NCI-H1436 treated with DMSO at 0.1 percent for 48 hours (cell line): ENCODE measurements around the gene PLIN1.

Experiments used
- DNase-seq: peaks from one replicate; lab custom pipeline; 2025; lab: John Stamatoyannopoulos, UW

Gene PLIN1

GRCh38 chr15:89627256-89627970, 51.8 kb downstream of the PLIN1 start:
- DNase-seq: no peak

- DNase-seq: no peak
These were observed 53.5 kb downstream of the PLIN1 start for GRCh38 chr15:89625716-89626115.

DNA sequence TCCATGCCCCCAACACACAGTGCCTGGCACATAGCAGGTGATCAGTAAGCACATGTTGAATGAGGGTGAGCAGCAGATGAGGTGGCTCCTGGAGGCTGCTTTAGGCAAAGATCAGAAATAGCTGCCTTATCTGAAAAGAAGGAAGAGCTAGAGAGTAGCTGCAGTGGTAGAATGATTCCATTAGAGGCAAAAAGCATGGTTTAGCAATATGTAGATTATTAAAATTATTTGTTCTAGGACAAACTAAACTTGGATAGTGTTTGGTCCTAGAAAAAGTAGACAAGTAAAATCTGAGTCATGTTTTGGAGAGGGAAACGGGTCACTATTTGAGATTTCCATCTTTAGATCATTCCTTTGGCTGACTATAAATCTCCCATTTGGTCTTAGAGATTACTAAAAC, 56.0 kb downstream of the PLIN1 start:
- DNase-seq: no peak

DNA sequence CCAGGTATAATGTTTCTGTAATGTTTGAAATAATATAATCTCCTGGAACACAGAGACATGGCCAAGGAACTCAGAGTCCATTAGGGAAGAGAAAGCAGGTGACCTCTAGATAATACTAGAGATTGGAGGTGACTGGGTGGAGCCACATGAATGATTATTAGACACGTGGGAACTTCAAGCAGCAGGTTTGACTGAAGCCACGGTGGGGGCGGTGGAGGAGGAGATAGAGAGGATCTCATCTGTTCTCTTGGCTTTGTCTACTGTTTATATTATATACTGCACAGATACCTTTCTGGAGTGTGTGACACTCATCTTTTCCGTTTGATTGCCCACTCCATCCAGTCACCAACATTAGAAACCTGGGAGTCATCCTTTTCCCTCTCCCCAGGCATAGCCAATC, 57.6 kb downstream of the PLIN1 start:
- no peak for DNase-seq

DNA sequence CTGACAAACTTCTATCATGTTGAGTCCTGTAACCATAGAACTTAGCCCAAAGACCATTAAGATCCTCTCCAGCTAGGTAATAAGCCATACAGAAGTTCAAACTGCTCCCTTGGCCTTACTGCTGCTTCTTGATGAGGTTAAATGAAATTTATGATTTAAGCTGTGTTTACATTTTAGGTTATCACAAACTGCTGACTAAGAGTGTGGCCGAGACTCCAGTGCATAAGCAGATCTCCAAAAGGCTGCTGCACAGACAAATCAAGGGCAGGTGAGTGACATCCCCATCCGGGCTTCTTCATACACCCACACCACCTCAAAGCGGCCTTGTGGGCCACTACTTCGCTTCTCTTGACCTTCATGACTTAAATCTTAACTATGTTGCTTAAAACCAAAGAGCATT, 62.9 kb downstream of the PLIN1 start:
- no peak for DNase-seq

- no peak for DNase-seq
These were observed 64.0 kb downstream of the PLIN1 start for GRCh38 chr15:89615135-89615534.
